Measurements from ENCODE around the gene PDE4B. TPM values are rescaled to one million over a fixed set of nuclear protein-coding genes. Genes with fewer than 3 reads are reported as not detected.

PDE4B gene
- polyA plus RNA-seq, 12 donors: 16.0 to 35.1 (median 19.6) TPM; not detected in 1

DNA sequence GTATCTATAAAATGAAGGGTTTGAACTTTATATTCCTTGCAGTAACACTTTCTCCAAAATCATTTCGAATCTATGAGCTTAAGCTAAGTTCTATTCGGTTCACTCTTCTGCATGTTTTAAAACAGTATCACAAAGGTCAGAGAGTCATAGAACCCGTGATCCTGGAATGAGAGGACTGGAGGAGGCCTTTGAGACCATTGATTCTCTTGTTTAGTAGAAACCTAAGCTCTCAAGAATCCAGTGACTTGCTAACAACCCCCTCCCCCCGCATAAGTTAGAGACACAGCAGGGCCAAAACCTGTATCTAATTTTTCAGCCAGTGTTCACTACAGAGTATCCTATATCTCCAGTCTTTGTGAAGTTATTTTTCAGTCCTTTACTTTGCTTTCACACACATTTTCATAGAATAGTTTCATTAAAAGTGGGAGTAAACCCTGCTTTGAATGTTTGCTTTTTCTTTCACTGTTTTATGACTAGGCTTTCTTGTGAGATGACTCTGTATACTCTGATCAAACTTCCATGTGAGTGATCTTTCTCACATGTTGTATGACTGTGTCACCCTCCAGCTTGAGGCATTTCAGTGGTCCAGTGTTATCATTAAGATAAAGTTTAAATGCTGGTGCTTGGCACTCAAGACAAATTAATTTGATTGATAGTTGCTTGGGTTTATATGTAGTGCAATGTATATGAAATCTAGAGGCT, 465.9 kb downstream of the PDE4B start:
- DNase-seq: no peak

GRCh38 chr1:66261364-66261763, 468.7 kb downstream of the PDE4B start:
- no peak for DNase-seq

DNA sequence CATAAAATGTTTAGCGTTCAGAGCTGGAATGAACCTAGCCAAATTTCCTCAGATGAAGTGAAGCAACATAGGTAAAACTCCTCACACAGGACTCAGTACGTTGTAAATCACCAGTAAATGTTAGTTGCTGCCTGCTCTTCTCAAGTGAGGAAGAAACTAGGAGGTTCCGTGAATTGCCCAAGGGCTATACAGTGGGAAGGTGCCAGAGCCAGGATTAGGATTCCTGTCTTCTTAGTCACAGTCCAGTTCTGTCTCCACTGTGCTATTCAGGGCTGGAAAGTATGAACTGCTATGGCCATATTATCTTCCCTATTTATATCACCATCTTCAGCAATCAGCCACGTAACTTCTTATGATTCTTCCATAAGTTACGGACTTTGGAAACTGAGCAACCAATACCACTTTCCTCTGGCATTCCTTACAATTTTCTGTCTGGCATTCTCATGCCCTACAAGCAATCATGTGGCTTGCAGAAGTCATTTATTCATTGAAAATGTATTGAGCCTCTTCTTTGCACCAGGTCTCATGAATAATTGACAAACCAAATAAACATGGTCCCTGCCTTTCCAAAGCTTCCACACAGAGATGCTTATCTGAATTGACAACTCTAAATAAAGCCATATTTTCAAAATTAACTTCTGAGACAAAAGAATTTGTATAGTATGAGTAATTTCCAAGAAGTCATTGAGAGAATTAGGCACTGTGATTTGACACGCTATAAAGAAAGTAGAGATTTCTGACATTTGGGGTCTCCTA, 469.7 kb downstream of the PDE4B start:
- no peak for DNase-seq

DNA sequence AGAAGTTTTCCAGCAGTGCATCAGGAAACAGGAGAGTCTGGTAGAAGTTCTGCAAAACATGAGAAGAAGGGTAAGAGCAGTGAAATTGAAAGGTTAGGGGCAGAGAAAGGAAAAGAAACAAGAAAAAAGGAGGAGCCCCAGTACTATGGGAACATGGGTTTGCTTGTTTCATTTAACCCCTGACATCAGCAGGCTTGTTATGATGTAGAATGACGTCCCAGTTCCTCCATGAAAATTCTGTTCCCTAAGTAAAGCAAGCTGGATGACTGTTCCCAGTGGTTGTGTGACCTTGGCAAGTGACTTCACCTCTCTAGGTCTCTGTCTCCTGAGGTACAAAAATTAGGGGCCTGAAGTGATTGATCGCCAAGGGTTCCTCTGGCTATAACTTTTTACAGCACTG, 472.6 kb downstream of the PDE4B start:
- no peak for DNase-seq

- no peak for DNase-seq
Measured at GRCh38 chr1:66265796-66266195, 473.1 kb downstream of the PDE4B start.

- no peak for DNase-seq
Measured at GRCh38 chr1:66266350-66266749, 473.7 kb downstream of the PDE4B start.

DNA sequence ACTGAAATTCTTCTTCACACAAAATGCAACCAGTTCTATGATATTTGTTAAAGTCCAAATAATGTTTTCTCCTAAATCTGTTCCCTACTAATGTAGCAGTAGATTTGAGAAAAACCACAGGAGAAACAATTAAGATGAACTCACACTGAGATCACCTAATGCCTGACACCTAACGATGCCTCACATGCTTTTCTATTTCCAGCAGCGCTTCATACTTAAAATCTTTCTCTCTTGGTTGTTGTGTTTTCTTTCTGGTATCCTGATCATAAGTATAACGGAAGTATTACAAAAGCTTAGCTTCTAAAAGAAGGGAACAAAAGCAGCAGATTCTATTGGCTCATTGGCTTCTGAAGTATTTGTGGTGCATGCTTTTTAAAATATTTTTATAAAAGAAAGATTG, 474.1 kb downstream of the PDE4B start:
- DNase-seq: no peak

GRCh38 chr1:66267201-66267940, 474.7 kb downstream of the PDE4B start:
- no peak for DNase-seq

GRCh38 chr1:66269222-66269621, 476.5 kb downstream of the PDE4B start:
- no peak for DNase-seq

GRCh38 chr1:66270119-66270812, 477.6 kb downstream of the PDE4B start:
- DNase-seq: no peak

DNA sequence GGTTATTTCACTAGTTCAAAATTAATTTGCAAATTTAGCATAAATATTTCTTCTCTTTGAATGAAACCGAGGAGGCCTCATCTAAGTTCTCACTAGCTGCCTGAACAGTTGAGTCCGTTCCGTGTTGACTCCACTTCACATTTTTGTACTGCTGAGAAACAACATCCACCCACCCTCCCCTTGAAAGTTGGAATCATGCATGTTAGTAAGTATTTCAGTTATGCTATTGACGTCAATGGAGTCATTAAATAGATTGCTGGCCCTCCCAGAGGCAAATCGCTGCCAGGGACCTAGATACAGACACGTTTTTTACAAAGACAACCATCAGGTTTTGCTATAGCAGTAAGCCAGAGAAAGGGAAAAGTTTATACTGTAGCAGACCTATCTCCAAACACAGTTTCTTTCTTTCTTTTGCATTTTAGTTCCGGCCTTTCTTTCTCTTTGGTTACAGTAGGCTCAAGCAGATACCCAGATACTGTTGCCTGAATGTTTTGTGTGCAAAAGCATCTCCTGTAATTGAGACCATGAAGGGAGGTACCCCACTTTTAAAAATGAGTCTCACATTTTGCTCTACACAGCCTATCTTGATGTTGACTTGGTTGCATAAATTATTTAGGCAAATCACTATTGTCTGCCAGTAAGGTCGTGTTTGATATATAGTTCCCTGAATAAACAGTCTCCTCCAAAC, 478.7 kb downstream of the PDE4B start:
- DNase-seq: peak; percentile 96

- DNase-seq: peak; percentile 58
Measured at GRCh38 chr1:66271904-66272254, 479.2 kb downstream of the PDE4B start.

- DNase-seq: no peak
Measured at GRCh38 chr1:66273656-66274055, 481.0 kb downstream of the PDE4B start.

- no peak for DNase-seq
Measured at GRCh38 chr1:66274634-66275033, 481.9 kb downstream of the PDE4B start.

- DNase-seq: no peak
Measured at GRCh38 chr1:66275083-66275482, 482.4 kb downstream of the PDE4B start.

DNA sequence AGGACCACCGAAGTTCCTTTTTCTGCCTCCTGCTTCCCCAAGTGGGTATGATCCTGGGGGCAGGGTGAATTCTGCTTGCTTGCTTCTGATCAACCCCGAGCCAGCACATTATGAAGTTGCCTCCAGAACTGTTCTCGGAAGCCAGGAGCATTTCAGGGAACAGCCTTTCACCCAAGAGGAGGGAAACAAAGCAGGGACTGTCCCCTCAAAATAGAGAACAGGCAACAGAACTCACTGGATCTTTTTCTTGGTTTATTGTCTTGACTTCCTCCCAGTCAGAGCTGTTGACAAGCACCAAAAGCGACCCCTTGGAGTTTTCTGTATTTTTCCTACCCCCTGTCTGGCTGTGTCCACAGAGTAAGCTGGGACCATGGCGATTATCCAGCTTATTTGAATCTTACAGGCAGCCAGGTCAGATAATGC, 482.9 kb downstream of the PDE4B start:
- DNase-seq: no peak

DNA sequence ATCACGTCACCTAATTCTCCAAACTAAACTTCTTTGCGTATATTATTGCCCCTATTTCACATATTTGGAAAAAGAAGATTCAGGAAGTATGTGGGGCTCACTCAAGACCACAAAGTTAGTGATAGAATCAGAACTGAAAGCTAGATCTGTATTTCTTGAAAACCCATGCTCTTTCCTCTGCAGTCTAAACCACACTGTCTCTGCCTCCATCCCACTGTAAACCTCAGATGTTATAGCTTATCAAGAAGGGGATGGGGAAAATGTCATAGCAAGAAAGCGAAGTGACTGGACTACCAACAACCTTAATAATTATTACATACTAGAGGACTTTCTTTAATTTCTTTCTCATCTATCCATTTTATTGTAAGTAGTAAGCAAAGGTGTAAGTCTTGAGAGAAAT, 483.5 kb downstream of the PDE4B start:
- DNase-seq: no peak

DNA sequence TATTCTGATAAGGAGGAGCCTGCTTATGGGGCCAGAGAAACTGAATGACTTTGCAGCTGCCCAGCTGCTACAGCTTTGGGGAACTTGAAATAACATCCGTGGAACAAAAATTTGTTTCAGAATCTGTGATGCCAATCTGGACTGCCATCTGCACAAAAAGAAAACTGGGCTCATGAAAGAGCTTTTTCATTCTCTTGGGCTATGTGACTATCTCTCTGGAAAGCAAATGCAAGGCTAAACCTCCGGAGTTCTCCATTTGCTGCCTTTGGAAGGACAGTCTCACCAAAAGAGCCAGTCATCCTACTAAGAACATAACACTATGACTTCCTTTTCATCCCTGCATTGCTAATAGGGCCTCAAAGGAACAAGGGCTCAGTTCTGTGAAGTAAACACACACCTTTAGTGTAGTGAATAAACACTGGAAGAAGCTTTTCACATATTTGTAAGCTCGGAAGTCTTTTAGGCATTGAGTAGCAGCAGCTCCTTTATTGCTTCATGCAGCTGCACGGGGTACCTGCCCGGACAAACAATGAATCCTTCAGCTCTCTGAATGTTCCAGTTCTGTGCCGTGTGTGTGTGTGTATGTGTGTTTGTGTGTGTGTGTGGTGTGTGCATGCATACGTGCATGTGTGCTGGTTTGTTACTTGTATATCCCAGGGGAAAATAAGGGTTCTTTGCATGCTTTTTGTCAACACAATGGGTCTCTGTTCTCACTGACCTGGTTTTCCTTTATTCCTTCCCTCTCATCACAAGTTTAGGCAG, 485.7 kb downstream of the PDE4B start:
- no peak for DNase-seq

DNA sequence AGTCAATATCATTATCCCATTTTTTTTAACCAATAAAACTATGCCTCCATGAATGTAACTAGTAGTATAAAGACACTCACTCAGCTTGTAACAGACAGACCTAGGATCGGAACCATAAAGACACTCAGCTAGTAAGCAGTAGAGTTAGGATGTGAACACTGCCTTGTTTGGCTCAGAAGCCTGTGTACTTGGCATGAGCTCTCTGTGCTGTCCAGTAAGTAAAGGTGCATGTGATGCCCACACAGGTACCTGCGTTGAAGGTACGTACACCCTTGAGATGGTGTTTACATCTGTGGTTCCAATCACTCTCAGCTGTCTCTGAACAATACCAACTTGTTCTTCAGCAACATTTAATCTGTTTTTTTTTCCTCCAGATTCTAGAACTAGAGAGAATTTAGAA, 489.1 kb downstream of the PDE4B start:
- DNase-seq: no peak

- no peak for DNase-seq
Measured at GRCh38 chr1:66282343-66282852, 489.7 kb downstream of the PDE4B start.
